Esophagus muscularis mucosa (tissue), 4 donors: ENCODE results near the gene NBPF4. TPM values are rescaled to one million over a fixed set of nuclear protein-coding genes. Genes with fewer than 3 reads are reported as not detected.

Experiments
- DNase-seq: peaks from one replicate; pipeline ENCODE4 v3.0.0-alpha.2; 2017; ENCODE audit errors: extremely low spot score
- H3K27ac ChIP-seq, 4 donors: fragments of 200-600 bp; sonication (generic); replicated peaks in 1 of 4; 1 replicate in 3 of 4; 2 replicates in 1 of 4; pipeline ENCODE4 v1.5.1; 2016 to 2019; ENCODE audit warnings: mild to moderate bottlenecking in 1 of 4
- H3K27me3 ChIP-seq, 4 donors: fragments of 200-600 bp; sonication (generic); one replicate each; pipeline versions ENCODE4 v1.5.1 to v1.6.0; 2016 to 2019
- H3K36me3 ChIP-seq, 4 donors: fragments of 200-600 bp; sonication (generic); one replicate each; pipeline ENCODE4 v1.5.1; 2016 to 2019
- H3K4me1 ChIP-seq, 4 donors: fragments of 200-600 bp; sonication (generic); one replicate each; pipeline ENCODE4 v1.5.1; 2016 to 2019
- H3K4me3 ChIP-seq, 4 donors: fragments of 200-600 bp; sonication (generic); 1 replicate in 2 of 4; 2 replicates in 2 of 4; pipeline ENCODE4 v1.5.1; 2016 to 2019; ENCODE audit warnings: mild to moderate bottlenecking in 4 of 4, moderate library complexity in 1 of 4
- H3K9me3 ChIP-seq, 4 donors: fragments of 200-600 bp; sonication (generic); 1 replicate in 3 of 4; 2 replicates in 1 of 4; pipeline ENCODE4 v1.5.1; 2016 to 2019
- CTCF ChIP-seq, 3 experiments: fragments of 200-600 bp in 2 of 3; fragments of 450-650 bp in 1 of 3; sonication (generic) in 2 of 3; IDR thresholded peaks; one replicate each; pipeline ENCODE4 v1.5.1; 2017 to 2019; ENCODE audit warnings: antibody characterized with exemption in 3 of 3, mild to moderate bottlenecking in 2 of 3, moderate library complexity in 1 of 3
- EP300 ChIP-seq: sonication (generic); formaldehyde crosslinking; IDR thresholded peaks from one replicate; pipeline ENCODE4 v1.6.1; 2017; ENCODE audit warnings: antibody characterized with exemption
- POLR2A ChIP-seq: fragments of 450-650 bp; IDR thresholded peaks from one replicate; pipeline ENCODE4 v1.6.1; 2017; ENCODE audit warnings: antibody characterized with exemption, moderate library complexity, mild to moderate bottlenecking, low read depth
- POLR2AphosphoS5 ChIP-seq, 2 donors: sonication (generic); formaldehyde crosslinking; IDR thresholded peaks; one replicate each; pipeline ENCODE4 v1.6.1; 2017; ENCODE audit warnings: antibody characterized with exemption in 2 of 2
- WGBS: methylation state at CpG from one replicate; pipeline ENCODE4 v1.1.5; 2018; 5-methylcytosine and 5-hydroxymethylcytosine counted together
- intact Hi-C: fragments of 100-400 bp; cut with DNase I; formaldehyde crosslinking; loops from one replicate; pipeline ENCODE4 v1.15.1; 2023
- total RNA-seq, 4 donors: library from RNA; depleted of rRNA; stranded (reverse); fragments of >200 nt; gene quantifications; one replicate each; pipeline versions ENCODE4 v1.1.0 to v1.2.1, GENCODE V29; 2016

NBPF4 gene
- total RNA-seq, 4 donors from 2014 or later: not detected

- Histone ChIP-seq H3K9me3 (peaks cover 0 to 10% (median 0%) of the 10 kb centered on the region in 4 donors), H3K27ac (no peak overlapping the region), H3K36me3 (peaks cover 16 to 68% (median 51%) of the 10 kb centered on the region in 4 donors), H3K4me1 (peaks cover 7 to 13% (median 9%) of the 10 kb centered on the region in 4 donors), H3K27me3 (no peaks in the 10 kb centered on the region), H3K4me3 (no peak overlapping the region)
- TF ChIP-seq POLR2A (no peak), CTCF (IDR thresholded peaks at IDR 0.05) (no peak)
- 50% methylated on average over 2 of the region's 2 CpGs for WGBS
- intact Hi-C loops: no loop called here
- no peak for DNase-seq
Observed at GRCh38 chr1:108182959-108183700, 60.7 kb downstream of the NBPF4 start.

- peaks cover 12 to 77% (median 54%) of the 10 kb centered on the region in 4 donors for H3K36me3 ChIP-seq
Observed at GRCh38 chr1:108179018-108179417, 64.9 kb downstream of the NBPF4 start.

More at GRCh38 chr1:108179018-108179417, 64.9 kb downstream of the NBPF4 start:
- Histone ChIP-seq H3K27ac (no peak overlapping the region), H3K9me3 (peaks cover 0 to 10% (median 0%) of the 10 kb centered on the region in 4 donors), H3K27me3 (no peaks in the 10 kb centered on the region), H3K4me1 (peaks cover 7 to 13% (median 9%) of the 10 kb centered on the region in 4 donors), H3K4me3 (no peak overlapping the region)
- TF ChIP-seq POLR2A: no peak
- no peak for TF ChIP-seq EP300
- no peak for TF ChIP-seq POLR2AphosphoS5 (IDR thresholded peaks at IDR 0.05)
- TF ChIP-seq CTCF (IDR thresholded peaks at IDR 0.05): no peak
- 94% methylated on average over 1 of the region's 1 CpG for WGBS
- intact Hi-C loops: no loop called here
- no peak for DNase-seq

Other genes with a start within 250 kb of the NBPF4 start
- gene SLC25A24, start 43.7 kb downstream of the NBPF4 start, total RNA-seq: 10 to 100 TPM; 22.6 to 31.7 (median 24.0) TPM
- gene NBPF6, start 206.3 kb upstream of the NBPF4 start, total RNA-seq: not detected